Measurements from ENCODE around the gene SUSD2.
A peak's percentile ranks its signal among the peaks of the same experiment; 100 is the strongest.

The SUSD2 gene

GRCh38 chr22:24154826-24155225 is 26.5 kb upstream of the SUSD2 start:
- no peak for DNase-seq

GRCh38 chr22:24155627-24156140 is 25.6 kb upstream of the SUSD2 start:
- peak; percentile 80 for DNase-seq

- peak; percentile 80 for DNase-seq
Observed at GRCh38 chr22:24156141-24156912, 25.0 kb upstream of the SUSD2 start.

GRCh38 chr22:24156913-24157821 is 24.1 kb upstream of the SUSD2 start:
- DNase-seq: peak; percentile 96

GRCh38 chr22:24157822-24158135 is 23.5 kb upstream of the SUSD2 start:
- DNase-seq: no peak

- DNase-seq: no peak
Observed at GRCh38 chr22:24159650-24160049, 21.6 kb upstream of the SUSD2 start.

- no peak for DNase-seq
Observed at GRCh38 chr22:24160546-24160945, 20.7 kb upstream of the SUSD2 start.

- no peak for DNase-seq
Observed at GRCh38 chr22:24161485-24161884, 19.8 kb upstream of the SUSD2 start.

- no peak for DNase-seq
Observed at GRCh38 chr22:24161909-24162308, 19.4 kb upstream of the SUSD2 start.

GRCh38 chr22:24162436-24162835 is 18.9 kb upstream of the SUSD2 start:
- DNase-seq: no peak

GRCh38 chr22:24164243-24164642 is 17.0 kb upstream of the SUSD2 start:
- no peak for DNase-seq

GRCh38 chr22:24164940-24165339 is 16.3 kb upstream of the SUSD2 start:
- no peak for DNase-seq

GRCh38 chr22:24165673-24166072 is 15.6 kb upstream of the SUSD2 start:
- DNase-seq: no peak

GRCh38 chr22:24166811-24167210 is 14.5 kb upstream of the SUSD2 start:
- DNase-seq: no peak

- no peak for DNase-seq
Observed at GRCh38 chr22:24169439-24170058, 11.7 kb upstream of the SUSD2 start.

- DNase-seq: no peak
Observed at GRCh38 chr22:24170188-24170587, 11.1 kb upstream of the SUSD2 start.

- no peak for DNase-seq
Observed at GRCh38 chr22:24170632-24171031, 10.7 kb upstream of the SUSD2 start.

- DNase-seq: no peak
Observed at GRCh38 chr22:24171822-24172221, 9.5 kb upstream of the SUSD2 start.

- peak; percentile 86 for DNase-seq
Observed at GRCh38 chr22:24175160-24175808, 6.0 kb upstream of the SUSD2 start.

- DNase-seq: no peak
Observed at GRCh38 chr22:24176040-24176439, 5.2 kb upstream of the SUSD2 start.

GRCh38 chr22:24176630-24177029 is 4.7 kb upstream of the SUSD2 start:
- no peak for DNase-seq

- DNase-seq: no peak
Observed at GRCh38 chr22:24177045-24177444, 4.2 kb upstream of the SUSD2 start.

- DNase-seq: no peak
Observed at GRCh38 chr22:24177456-24177855, 3.8 kb upstream of the SUSD2 start.

Measured in OCI-M1 (cell line).